Thoracic aorta (tissue), 2 donors: ENCODE data around the gene PLTP. TPM values are rescaled to one million over a fixed set of nuclear protein-coding genes. Genes with fewer than 3 reads are reported as not detected.

Experiments
- ATAC-seq: fragments of 150-250 bp; one replicate; pipeline ENCODE4 v1.8.0; 2017; ENCODE audit warnings: low read depth; ENCODE audit not compliant: insufficient number of reproducible peaks, low FRiP score
- DNase-seq: peaks from one replicate; pipeline ENCODE4 v3.0.0-alpha.2; 2020; ENCODE audit warnings: low spot score
- H3K27ac ChIP-seq, 2 donors: fragments of 200-600 bp; sonication (generic); 1 replicate in 1 of 2; 2 replicates in 1 of 2; pipeline ENCODE4 v1.5.1; 2016; ENCODE audit warnings: mild to moderate bottlenecking in 2 of 2, moderate library complexity in 2 of 2
- H3K27me3 ChIP-seq: fragments of 200-600 bp; sonication (generic); replicated peaks from 2 replicates; pipeline ENCODE4 v1.6.0; 2016; ENCODE audit warnings: mild to moderate bottlenecking; ENCODE audit not compliant: insufficient read depth
- H3K36me3 ChIP-seq: fragments of 200-600 bp; sonication (generic); one replicate; pipeline ENCODE4 v1.5.1; 2016
- H3K4me1 ChIP-seq, 2 donors: fragments of 200-600 bp; sonication (generic); 1 replicate in 1 of 2; 2 replicates in 1 of 2; pipeline versions ENCODE4 v1.5.1 to v1.6.0; 2016; ENCODE audit warnings: low read depth in 2 of 2, mild to moderate bottlenecking in 1 of 2; ENCODE audit not compliant: control insufficient read depth in 1 of 2
- H3K4me3 ChIP-seq: fragments of 200-600 bp; sonication (generic); 2 replicates; pipeline ENCODE4 v1.5.1; 2016; ENCODE audit warnings: mild to moderate bottlenecking
- H3K9me3 ChIP-seq: fragments of 200-600 bp; sonication (generic); 2 replicates; pipeline ENCODE4 v1.5.1; 2016
- total RNA-seq, 2 donors: library from RNA; depleted of rRNA; stranded (reverse); fragments of >200 nt; gene quantifications; one replicate each; pipeline versions ENCODE4 v1.1.0 to v1.2.3, GENCODE V29; 2016
- TF ChIP-seq, protein P1 (sequence below): fragments of 200-600 bp; sonication (generic); IDR thresholded peaks from one replicate; pipeline ENCODE4 v1.5.1; 2019; ENCODE audit warnings: antibody characterized with exemption

Gene PLTP
- total RNA-seq, 2 donors from 2014 or later: 182 to 637 TPM

- peaks cover 29% of the 10 kb centered on the region for H3K36me3 ChIP-seq
- no peaks in the 10 kb centered on the region for H3K27me3 ChIP-seq
- H3K4me1 ChIP-seq: peaks cover 14 to 34% of the 10 kb centered on the region in 2 donors
- TF ChIP-seq, protein P1, sequence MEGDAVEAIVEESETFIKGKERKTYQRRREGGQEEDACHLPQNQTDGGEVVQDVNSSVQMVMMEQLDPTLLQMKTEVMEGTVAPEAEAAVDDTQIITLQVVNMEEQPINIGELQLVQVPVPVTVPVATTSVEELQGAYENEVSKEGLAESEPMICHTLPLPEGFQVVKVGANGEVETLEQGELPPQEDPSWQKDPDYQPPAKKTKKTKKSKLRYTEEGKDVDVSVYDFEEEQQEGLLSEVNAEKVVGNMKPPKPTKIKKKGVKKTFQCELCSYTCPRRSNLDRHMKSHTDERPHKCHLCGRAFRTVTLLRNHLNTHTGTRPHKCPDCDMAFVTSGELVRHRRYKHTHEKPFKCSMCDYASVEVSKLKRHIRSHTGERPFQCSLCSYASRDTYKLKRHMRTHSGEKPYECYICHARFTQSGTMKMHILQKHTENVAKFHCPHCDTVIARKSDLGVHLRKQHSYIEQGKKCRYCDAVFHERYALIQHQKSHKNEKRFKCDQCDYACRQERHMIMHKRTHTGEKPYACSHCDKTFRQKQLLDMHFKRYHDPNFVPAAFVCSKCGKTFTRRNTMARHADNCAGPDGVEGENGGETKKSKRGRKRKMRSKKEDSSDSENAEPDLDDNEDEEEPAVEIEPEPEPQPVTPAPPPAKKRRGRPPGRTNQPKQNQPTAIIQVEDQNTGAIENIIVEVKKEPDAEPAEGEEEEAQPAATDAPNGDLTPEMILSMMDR: no peak
- ATAC-seq: no peak
- peak overlapping the region; percentile 95 for H3K4me3 ChIP-seq
- DNase-seq: no peak
- no peak overlapping the region for H3K27ac ChIP-seq
- H3K9me3 ChIP-seq: no peaks in the 10 kb centered on the region
These were observed 19.7 kb downstream of the PLTP start for GRCh38 chr20:45892049-45892825.

- Histone ChIP-seq H3K4me1 (peaks cover 14 to 34% of the 10 kb centered on the region in 2 donors), H3K27ac (peak within 1 kb of the TSS; percentile 73 to 81), H3K36me3 (peaks cover 34% of the 10 kb centered on the region), H3K27me3 (no peaks in the 10 kb centered on the region), H3K4me3 (peak within 1 kb of the TSS; percentile 95), H3K9me3 (no peaks in the 10 kb centered on the region)
- DNase-seq (peak; percentile 82), ATAC-seq (peak; percentile 75)
- TF ChIP-seq, protein P1: no peak
These were observed 20.7 kb downstream of the PLTP start, which contains the start of the genes CTSA and NEURL2 for GRCh38 chr20:45890985-45891983. CTSA (plus strand) TSS chr20:45891335; CDS start chr20:45891569, 234 bp downstream. NEURL2 (minus strand) TSS chr20:45891208; CDS start chr20:45890991, 217 bp downstream.

GRCh38 chr20:45890077-45890984 lies 21.6 kb downstream of the PLTP start:
- TF ChIP-seq, protein P1: peak; percentile 57
- DNase-seq (peak; percentile 63), ATAC-seq (peak; percentile 30)
- H3K4me3 ChIP-seq: peak overlapping the region; percentile 95
- H3K36me3 ChIP-seq: peaks cover 26% of the 10 kb centered on the region
- H3K9me3 ChIP-seq: no peaks in the 10 kb centered on the region
- H3K27ac ChIP-seq: peak overlapping the region; percentile 73 to 81
- peaks cover 14 to 34% of the 10 kb centered on the region in 2 donors for H3K4me1 ChIP-seq
- no peaks in the 10 kb centered on the region for H3K27me3 ChIP-seq

DNA sequence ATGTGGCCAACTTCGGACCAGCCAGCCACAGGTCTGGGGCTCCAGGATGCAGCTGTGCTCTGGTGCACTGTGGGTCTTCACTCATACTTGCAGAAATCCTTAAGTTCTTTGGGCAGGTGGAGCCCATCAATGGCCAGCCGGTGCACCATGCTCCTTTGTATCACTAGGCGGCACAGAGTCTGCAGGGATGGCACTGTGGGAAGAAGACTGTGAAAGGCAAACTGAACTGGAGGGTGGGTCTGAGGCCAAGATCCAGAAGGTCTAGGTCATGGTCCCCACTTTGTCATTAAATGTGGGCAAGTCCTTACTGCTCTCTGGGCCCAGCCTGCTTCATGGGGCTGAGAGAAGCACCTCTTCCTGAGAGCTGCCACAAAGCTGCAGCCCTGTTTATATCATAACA lies 23.3 kb downstream of the PLTP start:
- H3K27ac ChIP-seq: no peak overlapping the region
- H3K9me3 ChIP-seq: no peaks in the 10 kb centered on the region
- H3K36me3 ChIP-seq: peaks cover 15% of the 10 kb centered on the region
- H3K4me1 ChIP-seq: peaks cover 20 to 34% of the 10 kb centered on the region in 2 donors
- H3K4me3 ChIP-seq: no peak overlapping the region
- ATAC-seq (no peak), DNase-seq (no peak)
- TF ChIP-seq, protein P1: no peak
- H3K27me3 ChIP-seq: no peaks in the 10 kb centered on the region
